Activated CD4-positive, alpha-beta memory T cell treated with anti-CD3 and anti-CD28 coated beads for 36 hours (primary cell): ENCODE data around the gene HLA-F. TPM values are rescaled to one million over a fixed set of nuclear protein-coding genes. Genes with fewer than 3 reads are reported as not detected.

Experiments used
- CTCF ChIA-PET: fragments of 350-600 bp; sonication (Branson Sonifier 250); formaldehyde crosslinking; loops from one replicate; lab custom pipeline; 2021; ENCODE audit warnings: antibody characterized with exemption, inconsistent platforms; lab: Charles Lee
- POLR2A ChIA-PET: fragments of 350-600 bp; sonication (Branson Sonifier 250); formaldehyde crosslinking; loops from one replicate; lab custom pipeline; 2021; ENCODE audit warnings: antibody characterized with exemption; lab: Charles Lee
- DNase-seq: peaks from one replicate; pipeline ENCODE4 v3.0.0-alpha.2; 2020
- H3K27ac Mint-ChIP-seq: one replicate; pipeline ENCODE4 v1.8.0; 2021; ENCODE audit warnings: mixed read lengths
- H3K27me3 Mint-ChIP-seq: one replicate; pipeline ENCODE4 v1.8.0; 2021; ENCODE audit warnings: mixed read lengths
- H3K36me3 Mint-ChIP-seq: one replicate; pipeline ENCODE4 v1.8.0; 2021; ENCODE audit warnings: mixed read lengths
- H3K4me1 Mint-ChIP-seq: one replicate; pipeline ENCODE4 v1.8.0; 2021; ENCODE audit warnings: low read depth, mixed read lengths
- H3K4me3 Mint-ChIP-seq: one replicate; pipeline ENCODE4 v1.8.0; 2021; ENCODE audit warnings: mild to moderate bottlenecking, mixed read lengths
- H3K9me3 Mint-ChIP-seq: one replicate; pipeline ENCODE4 v1.8.0; 2021; ENCODE audit warnings: mixed read lengths
- intact Hi-C: fragments of 100-400 bp; cut with micrococcal nuclease; formaldehyde crosslinking; loops from one replicate; pipeline ENCODE4 v1.15.1; 2023
- total RNA-seq, 2 experiments: library from RNA; stranded (reverse); gene quantifications; one replicate each; pipeline ENCODE4 v1.2.3, GENCODE V29; 2021

Gene HLA-F
- total RNA-seq, 2 experiments from 2014 or later = 256 to 270 TPM

DNA sequence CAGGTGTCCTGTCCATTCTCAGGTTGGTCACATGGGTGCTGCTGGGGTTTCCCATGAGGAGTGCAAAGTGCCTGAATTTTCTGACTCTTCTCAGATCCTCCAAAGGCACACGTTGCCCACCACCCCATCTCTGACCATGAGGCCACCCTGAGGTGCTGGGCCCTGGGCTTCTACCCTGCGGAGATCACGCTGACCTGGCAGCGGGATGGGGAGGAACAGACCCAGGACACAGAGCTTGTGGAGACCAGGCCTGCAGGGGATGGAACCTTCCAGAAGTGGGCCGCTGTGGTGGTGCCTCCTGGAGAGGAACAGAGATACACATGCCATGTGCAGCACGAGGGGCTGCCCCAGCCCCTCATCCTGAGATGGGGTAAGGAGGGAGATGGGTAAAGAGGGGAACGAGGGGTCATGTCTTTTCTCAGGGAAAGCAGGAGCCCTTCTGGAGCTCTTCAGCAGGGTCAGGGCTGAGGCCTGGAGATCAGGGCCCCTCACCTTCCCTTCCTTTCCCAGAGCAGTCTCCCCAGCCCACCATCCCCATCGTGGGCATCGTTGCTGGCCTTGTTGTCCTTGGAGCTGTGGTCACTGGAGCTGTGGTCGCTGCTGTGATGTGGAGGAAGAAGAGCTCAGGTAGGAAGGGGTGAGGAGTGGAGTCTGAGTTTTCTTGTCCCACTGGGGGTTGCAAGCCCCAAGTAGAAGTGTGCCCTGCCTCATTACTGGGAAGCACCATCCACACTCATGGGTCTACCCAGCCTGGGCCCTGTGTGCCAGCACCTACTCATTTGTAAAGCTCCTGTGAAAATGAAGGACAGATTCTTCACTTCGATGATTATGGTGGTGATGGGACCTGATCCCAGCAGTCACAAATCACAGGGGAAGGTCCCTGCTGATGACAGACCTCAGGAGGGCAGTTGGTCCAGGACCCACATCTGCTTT, 2.0 kb downstream of the HLA-F start:
- no peaks in the 10 kb centered on the region for H3K9me3 Mint-ChIP-seq
- H3K36me3 Mint-ChIP-seq = peaks cover 50% of the 10 kb centered on the region
- intact Hi-C loops = loop anchor here (5.0 kb wide), 2 partner anchors 337 to 487 kb away; partner anchors contain the start of genes POLR1H and TRIM26
- H3K27me3 Mint-ChIP-seq = no peaks in the 10 kb centered on the region
- peak overlapping the region; percentile 86 for H3K4me3 Mint-ChIP-seq
- ChIA-PET CTCF (interaction anchor here (0.7 to 3.3 kb wide), 5 partner anchors 13 to 76 kb away, joined by 3 to 17 read pairs (median 4); no protein-coding TSS in a partner anchor), POLR2A (interaction anchor here (2.0 to 2.3 kb wide), 2 partner anchors 9 to 24 kb away, joined by 7 to 8 read pairs; no protein-coding TSS in a partner anchor)
- no peak for DNase-seq
- peak overlapping the region; percentile 92 for H3K27ac Mint-ChIP-seq
- peaks cover 60% of the 10 kb centered on the region for H3K4me1 Mint-ChIP-seq

GRCh38 chr6:29726001-29726400, 2.8 kb downstream of the HLA-F start:
- H3K27ac Mint-ChIP-seq = peak overlapping the region; percentile 92
- no peaks in the 10 kb centered on the region for H3K27me3 Mint-ChIP-seq
- intact Hi-C loops = no loop called here
- CTCF ChIA-PET = interaction anchor here (0.7 to 3.3 kb wide), 4 partner anchors 12 to 72 kb away, joined by 3 to 17 read pairs (median 4); no protein-coding TSS in a partner anchor
- no peaks in the 10 kb centered on the region for H3K9me3 Mint-ChIP-seq
- DNase-seq = no peak
- peak overlapping the region; percentile 86 for H3K4me3 Mint-ChIP-seq
- peaks cover 58% of the 10 kb centered on the region for H3K4me1 Mint-ChIP-seq
- POLR2A ChIA-PET = interaction anchor here (2.0 to 2.3 kb wide), 2 partner anchors 10 to 23 kb away, joined by 7 to 8 read pairs; no protein-coding TSS in a partner anchor
- peaks cover 50% of the 10 kb centered on the region for H3K36me3 Mint-ChIP-seq

- H3K27me3 Mint-ChIP-seq = no peaks in the 10 kb centered on the region
- no peak overlapping the region for H3K4me3 Mint-ChIP-seq
- ChIA-PET CTCF (interaction anchor here (0.7 to 3.3 kb wide), 4 partner anchors 11 to 31 kb away, joined by 3 to 17 read pairs (median 7); no protein-coding TSS in a partner anchor), POLR2A (interaction anchor here (2.0 to 2.3 kb wide), 2 partner anchors 10 to 22 kb away, joined by 7 to 8 read pairs; no protein-coding TSS in a partner anchor)
- peaks cover 50% of the 10 kb centered on the region for H3K36me3 Mint-ChIP-seq
- intact Hi-C loops = no loop called here
- H3K9me3 Mint-ChIP-seq = no peaks in the 10 kb centered on the region
- DNase-seq = no peak
- peaks cover 57% of the 10 kb centered on the region for H3K4me1 Mint-ChIP-seq
- no peak overlapping the region for H3K27ac Mint-ChIP-seq
Observed at GRCh38 chr6:29726571-29727194, 3.4 kb downstream of the HLA-F start.

DNA sequence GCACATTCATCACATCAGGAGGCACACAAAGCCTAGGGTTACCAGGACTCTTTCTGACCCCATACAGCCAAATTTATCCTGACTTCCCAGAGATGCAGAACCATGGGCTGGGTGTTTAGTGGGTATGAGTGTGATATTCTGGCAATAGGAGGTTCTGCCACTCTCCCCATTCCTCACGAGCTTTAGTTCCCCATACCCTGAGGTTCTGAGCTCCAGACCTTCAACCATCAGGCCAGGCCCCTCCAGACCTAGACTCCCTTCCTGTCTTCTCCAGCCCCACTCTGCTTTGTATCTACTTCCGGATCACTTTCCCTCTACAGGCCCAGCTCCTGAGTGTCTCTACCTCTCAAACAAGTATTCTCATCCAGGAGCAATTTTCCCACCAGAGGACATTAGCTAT, 4.4 kb downstream of the HLA-F start:
- H3K4me1 Mint-ChIP-seq = peaks cover 50% of the 10 kb centered on the region
- H3K27ac Mint-ChIP-seq = no peak overlapping the region
- ChIA-PET CTCF (interaction anchor here (1.1 to 3.3 kb wide), 5 partner anchors 10 to 74 kb away, joined by 4 to 17 read pairs (median 5); no protein-coding TSS in a partner anchor), POLR2A (interaction anchor here (1.4 to 2.3 kb wide), 3 partner anchors 11 to 217 kb away, joined by 3 to 8 read pairs (median 7); no protein-coding TSS in a partner anchor)
- peaks cover 50% of the 10 kb centered on the region for H3K36me3 Mint-ChIP-seq
- no peaks in the 10 kb centered on the region for H3K9me3 Mint-ChIP-seq
- no peaks in the 10 kb centered on the region for H3K27me3 Mint-ChIP-seq
- DNase-seq = no peak
- intact Hi-C loops = no loop called here
- no peak overlapping the region for H3K4me3 Mint-ChIP-seq

- ChIA-PET CTCF (interaction anchor here (1.1 to 3.3 kb wide), 5 partner anchors 10 to 75 kb away, joined by 4 to 17 read pairs (median 5); no protein-coding TSS in a partner anchor), POLR2A (interaction anchor here (1.4 kb wide), 1 partner anchor 217 kb away, joined by 3 read pairs; no protein-coding TSS in a partner anchor)
- Mint-ChIP-seq H3K36me3 (peaks cover 50% of the 10 kb centered on the region), H3K27ac (peak overlapping the region; percentile 33), H3K9me3 (no peaks in the 10 kb centered on the region), H3K4me1 (peaks cover 50% of the 10 kb centered on the region), H3K27me3 (no peaks in the 10 kb centered on the region), H3K4me3 (no peak overlapping the region)
- no peak for DNase-seq
- intact Hi-C loops = no loop called here
Observed at GRCh38 chr6:29728173-29728874, 5.1 kb downstream of the HLA-F start.

DNA sequence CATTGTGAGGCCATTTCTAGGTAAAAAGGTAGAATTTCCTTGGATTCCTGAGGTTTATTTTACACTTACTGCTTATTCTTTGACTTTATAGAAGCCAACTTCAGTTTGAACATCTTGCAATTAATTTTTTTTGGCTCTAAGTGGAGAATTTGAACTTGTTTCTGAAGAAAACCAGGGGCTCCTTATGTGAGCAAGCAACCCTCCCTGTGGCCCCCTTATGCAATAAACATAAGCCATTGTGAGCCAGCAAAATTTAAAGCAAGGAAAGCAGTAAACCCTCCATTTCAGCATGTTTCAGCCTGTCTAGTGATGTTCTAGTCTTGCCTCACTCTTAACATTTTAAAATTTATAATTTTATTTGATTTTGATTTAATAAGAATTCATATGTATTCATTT, 5.6 kb downstream of the HLA-F start:
- no peak for DNase-seq
- Mint-ChIP-seq H3K27me3 (no peaks in the 10 kb centered on the region), H3K4me1 (peaks cover 50% of the 10 kb centered on the region), H3K36me3 (peaks cover 49% of the 10 kb centered on the region), H3K27ac (peak overlapping the region; percentile 33), H3K4me3 (no peak overlapping the region), H3K9me3 (no peaks in the 10 kb centered on the region)
- ChIA-PET POLR2A (interaction anchor here (1.4 kb wide), 1 partner anchor 216 kb away, joined by 3 read pairs; no protein-coding TSS in a partner anchor), CTCF (interaction anchor here (2.8 kb wide), 1 partner anchor 24 kb away, joined by 10 read pairs; no protein-coding TSS in a partner anchor)
- intact Hi-C loops = no loop called here

- Mint-ChIP-seq H3K9me3 (no peaks in the 10 kb centered on the region), H3K27ac (no peak overlapping the region), H3K4me3 (no peak overlapping the region), H3K4me1 (peaks cover 48% of the 10 kb centered on the region), H3K36me3 (peaks cover 39% of the 10 kb centered on the region), H3K27me3 (no peaks in the 10 kb centered on the region)
- CTCF ChIA-PET = no interaction called here
- POLR2A ChIA-PET = no interaction called here
- intact Hi-C loops = no loop called here
- DNase-seq = no peak
Observed at GRCh38 chr6:29729774-29730328, 6.6 kb downstream of the HLA-F start.

DNA sequence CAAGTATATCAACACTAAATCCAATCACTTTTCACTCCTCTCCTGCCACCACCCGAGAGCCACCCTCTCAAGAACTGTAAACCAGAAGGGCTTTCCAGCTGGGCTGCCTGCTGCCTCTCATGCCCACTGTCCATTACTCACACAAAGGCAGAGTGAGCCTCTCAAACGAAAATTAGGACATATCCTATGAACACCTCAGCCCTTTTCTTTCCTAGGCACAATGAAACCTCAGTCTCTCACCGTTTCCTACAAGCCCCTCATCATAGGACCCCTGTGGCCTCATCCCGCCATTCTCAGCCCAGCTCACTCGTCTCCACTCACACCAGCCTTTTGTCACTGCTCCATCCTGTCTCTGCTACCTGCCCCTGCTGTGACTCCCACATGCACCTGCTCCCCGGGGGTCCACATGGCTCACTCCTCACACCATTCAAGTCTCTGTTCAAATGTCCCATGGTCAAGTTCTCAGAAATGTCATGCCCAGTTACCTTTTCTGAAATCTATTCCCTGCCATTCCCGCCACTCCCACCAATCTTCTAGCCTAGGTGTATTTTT, 7.4 kb downstream of the HLA-F start:
- intact Hi-C loops = no loop called here
- ChIA-PET CTCF (no interaction called here), POLR2A (no interaction called here)
- peaks cover 40% of the 10 kb centered on the region for H3K4me1 Mint-ChIP-seq
- no peaks in the 10 kb centered on the region for H3K9me3 Mint-ChIP-seq
- no peaks in the 10 kb centered on the region for H3K27me3 Mint-ChIP-seq
- peak overlapping the region; percentile 8 for H3K27ac Mint-ChIP-seq
- DNase-seq = no peak
- H3K4me3 Mint-ChIP-seq = no peak overlapping the region
- peaks cover 31% of the 10 kb centered on the region for H3K36me3 Mint-ChIP-seq

GRCh38 chr6:29731281-29731680, 8.0 kb downstream of the HLA-F start:
- no peak for DNase-seq
- POLR2A ChIA-PET = no interaction called here
- Mint-ChIP-seq H3K27me3 (no peaks in the 10 kb centered on the region), H3K27ac (no peak overlapping the region), H3K4me3 (no peak overlapping the region), H3K4me1 (peaks cover 34% of the 10 kb centered on the region), H3K9me3 (no peaks in the 10 kb centered on the region), H3K36me3 (peaks cover 25% of the 10 kb centered on the region)
- intact Hi-C loops = no loop called here
- CTCF ChIA-PET = interaction anchor here (2.5 kb wide), 1 partner anchor 78 kb away, joined by 8 read pairs; no protein-coding TSS in a partner anchor

GRCh38 chr6:29733057-29733456, 9.8 kb downstream of the HLA-F start:
- DNase-seq = no peak
- CTCF ChIA-PET = interaction anchor here (1.1 to 8.1 kb wide), 4 partner anchors 18 to 101 kb away, joined by 3 to 135 read pairs (median 56); no protein-coding TSS in a partner anchor
- H3K36me3 Mint-ChIP-seq = peaks cover 8% of the 10 kb centered on the region
- POLR2A ChIA-PET = interaction anchor here (0.6 kb wide), 1 partner anchor 16 kb away, joined by 4 read pairs; no protein-coding TSS in a partner anchor
- H3K4me1 Mint-ChIP-seq = peaks cover 17% of the 10 kb centered on the region
- no peak overlapping the region for H3K4me3 Mint-ChIP-seq
- no peaks in the 10 kb centered on the region for H3K9me3 Mint-ChIP-seq
- H3K27me3 Mint-ChIP-seq = no peaks in the 10 kb centered on the region
- H3K27ac Mint-ChIP-seq = no peak overlapping the region
- intact Hi-C loops = no loop called here
